GM21367 (cell line): ENCODE results near the gene GNAI2.
"Not testable (repeated sequence)": the region's sequence is repeated elsewhere in the genome, so short reads cannot be mapped to it uniquely, and the experiment has no call there.

Source experiments
- ATAC-seq: cut with Tn5 transposase; IDR thresholded peaks from one replicate; pipeline ENCODE4 v1.9.1; 2021; ENCODE audit not compliant: unreplicated experiment

The GNAI2 gene

GRCh38 chr3:50224639-50225038 lies 11.4 kb upstream of the GNAI2 start:
- ATAC-seq, result no peak

GRCh38 chr3:50226888-50227389 lies 9.1 kb upstream of the GNAI2 start:
- peak; percentile 16 for ATAC-seq

GRCh38 chr3:50227390-50228183 lies 8.4 kb upstream of the GNAI2 start:
- peak; percentile 71 for ATAC-seq

GRCh38 chr3:50228184-50228763 lies 7.7 kb upstream of the GNAI2 start:
- not testable (repeated sequence) for ATAC-seq

- no peak for ATAC-seq
These were observed 6.5 kb upstream of the GNAI2 start for GRCh38 chr3:50229490-50229889.

- ATAC-seq, result no peak
These were observed 5.8 kb upstream of the GNAI2 start for GRCh38 chr3:50230104-50230793.

GRCh38 chr3:50230794-50231125 lies 5.2 kb upstream of the GNAI2 start:
- no peak for ATAC-seq

GRCh38 chr3:50231581-50231980 lies 4.4 kb upstream of the GNAI2 start:
- no peak for ATAC-seq

GRCh38 chr3:50232303-50232702 lies 3.7 kb upstream of the GNAI2 start:
- no peak for ATAC-seq

- no peak for ATAC-seq
These were observed 2.8 kb upstream of the GNAI2 start for GRCh38 chr3:50233176-50233575.

GRCh38 chr3:50236484-50237132 lies 604 bp downstream of the GNAI2 start:
- ATAC-seq, result no peak

- no peak for ATAC-seq
These were observed 1.2 kb downstream of the GNAI2 start for GRCh38 chr3:50237133-50237651.

- peak; percentile 33 for ATAC-seq
These were observed 1.9 kb downstream of the GNAI2 start for GRCh38 chr3:50237754-50238548.

GRCh38 chr3:50238549-50239026 lies 2.6 kb downstream of the GNAI2 start:
- ATAC-seq, result no peak

GRCh38 chr3:50239649-50240048 lies 3.6 kb downstream of the GNAI2 start:
- ATAC-seq, result no peak

- no peak for ATAC-seq
These were observed 5.2 kb downstream of the GNAI2 start for GRCh38 chr3:50241163-50241562.

- no peak for ATAC-seq
These were observed 5.8 kb downstream of the GNAI2 start for GRCh38 chr3:50241713-50242380.

- ATAC-seq, result no peak
These were observed 6.4 kb downstream of the GNAI2 start for GRCh38 chr3:50242381-50242770.

GRCh38 chr3:50242851-50243542 lies 7.0 kb downstream of the GNAI2 start:
- no peak for ATAC-seq
